Measurements from ENCODE around the gene FNDC10. TPM values are rescaled to one million over a fixed set of nuclear protein-coding genes. Genes with fewer than 3 reads are reported as not detected.

FNDC10 gene
- total RNA-seq, 2 experiments from 2014 or later = 1.7 to 1.9 TPM

GRCh38 chr1:1614204-1614953 lies 14.4 kb upstream of the FNDC10 start:
- ATAC-seq = peak; percentile 20
- peaks cover 12% of the 10 kb centered on the region for H3K36me3 Mint-ChIP-seq (ENCODE audit: low read depth)
- H3K4me3 Mint-ChIP-seq = peak overlapping the region; percentile 96
- H3K9me3 Mint-ChIP-seq (ENCODE audit: low read depth) = no peaks in the 10 kb centered on the region
- CTCF ChIA-PET = interaction anchor here (0.5 to 1.5 kb wide), 8 partner anchors 14 to 143 kb away, joined by 3 to 5 read pairs (median 3); no protein-coding TSS in a partner anchor
- H3K27ac Mint-ChIP-seq = peak overlapping the region; percentile 95
- POLR2A ChIA-PET = interaction anchor here (0.6 to 3.0 kb wide), 4 partner anchors 15 to 912 kb away, joined by 3 to 17 read pairs (median 4); no protein-coding TSS in a partner anchor
- peaks cover 24% of the 10 kb centered on the region for H3K4me1 Mint-ChIP-seq
- no peaks in the 10 kb centered on the region for H3K27me3 Mint-ChIP-seq
- intact Hi-C loops (cut with DNase I, micrococcal nuclease) = loop anchor here in 1 of 2 experiments (1.0 to 10.0 kb wide), 4 partner anchors 14 to 798 kb away; partner anchors contain the start of genes FNDC10, PEX10 and UBE2J2
- DNase-seq = peak; percentile 81

- H3K4me1 Mint-ChIP-seq = peaks cover 24% of the 10 kb centered on the region
- H3K9me3 Mint-ChIP-seq (ENCODE audit: low read depth) = no peaks in the 10 kb centered on the region
- CTCF ChIA-PET = interaction anchor here (0.6 to 1.1 kb wide), 4 partner anchors 15 to 36 kb away, joined by 3 to 4 read pairs (median 3); no protein-coding TSS in a partner anchor
- no peaks in the 10 kb centered on the region for H3K27me3 Mint-ChIP-seq
- ATAC-seq = no peak
- peaks cover 12% of the 10 kb centered on the region for H3K36me3 Mint-ChIP-seq (ENCODE audit: low read depth)
- H3K27ac Mint-ChIP-seq = peak overlapping the region; percentile 95
- DNase-seq = no peak
- peak overlapping the region; percentile 96 for H3K4me3 Mint-ChIP-seq
- intact Hi-C loops (cut with DNase I, micrococcal nuclease) = loop anchor here in 1 of 2 experiments (1.0 to 10.0 kb wide), 4 partner anchors 13 to 799 kb away; partner anchors contain the start of genes FNDC10, PEX10 and UBE2J2
- POLR2A ChIA-PET = interaction anchor here (1.0 to 3.0 kb wide), 2 partner anchors 16 to 42 kb away, joined by 4 to 17 read pairs; no protein-coding TSS in a partner anchor
These were observed 13.7 kb upstream of the FNDC10 start for GRCh38 chr1:1613509-1614082.

GRCh38 chr1:1612104-1612400 lies 12.1 kb upstream of the FNDC10 start:
- intact Hi-C loops (cut with DNase I, micrococcal nuclease) = loop anchor here in 1 of 2 experiments (10.0 kb wide), 1 partner anchor 337 kb away; the partner anchor contains the start of gene UBE2J2
- Mint-ChIP-seq H3K27ac (peak overlapping the region; percentile 20), H3K4me1 (peaks cover 24% of the 10 kb centered on the region), H3K4me3 (no peak overlapping the region), H3K9me3 (ENCODE audit: low read depth) (no peaks in the 10 kb centered on the region), H3K36me3 (ENCODE audit: low read depth) (peaks cover 12% of the 10 kb centered on the region), H3K27me3 (no peaks in the 10 kb centered on the region)
- POLR2A ChIA-PET = no interaction called here
- CTCF ChIA-PET = no interaction called here
- DNase-seq (no peak), ATAC-seq (no peak)

- intact Hi-C loops (cut with DNase I, micrococcal nuclease) = loop anchor here in 1 of 2 experiments (10.0 kb wide), 1 partner anchor 336 kb away; the partner anchor contains the start of gene UBE2J2
- no peaks in the 10 kb centered on the region for H3K27me3 Mint-ChIP-seq
- DNase-seq (no peak), ATAC-seq (no peak)
- peaks cover 27% of the 10 kb centered on the region for H3K4me1 Mint-ChIP-seq
- H3K4me3 Mint-ChIP-seq = no peak overlapping the region
- H3K9me3 Mint-ChIP-seq (ENCODE audit: low read depth) = no peaks in the 10 kb centered on the region
- POLR2A ChIA-PET = no interaction called here
- CTCF ChIA-PET = interaction anchor here (1.2 kb wide), 1 partner anchor 51 kb away, joined by 3 read pairs; no protein-coding TSS in a partner anchor
- no peak overlapping the region for H3K27ac Mint-ChIP-seq
- peaks cover 12% of the 10 kb centered on the region for H3K36me3 Mint-ChIP-seq (ENCODE audit: low read depth)
These were observed 10.9 kb upstream of the FNDC10 start for GRCh38 chr1:1610796-1611195.

- ChIA-PET CTCF (interaction anchor here (1.0 to 1.2 kb wide), 2 partner anchors 50 to 211 kb away, joined by 3 read pairs; partner anchors contain the start of gene CCNL2), POLR2A (no interaction called here)
- Mint-ChIP-seq H3K27ac (no peak overlapping the region), H3K27me3 (no peaks in the 10 kb centered on the region), H3K4me1 (peaks cover 27% of the 10 kb centered on the region), H3K36me3 (ENCODE audit: low read depth) (peaks cover 12% of the 10 kb centered on the region), H3K4me3 (no peak overlapping the region), H3K9me3 (ENCODE audit: low read depth) (no peaks in the 10 kb centered on the region)
- no peak for DNase-seq
- no peak for ATAC-seq
- intact Hi-C loops (cut with DNase I, micrococcal nuclease) = loop anchor here in 1 of 2 experiments (10.0 kb wide), 1 partner anchor 335 kb away; the partner anchor contains the start of gene UBE2J2
These were observed 10.0 kb upstream of the FNDC10 start for GRCh38 chr1:1609822-1610485.

- ATAC-seq (no peak), DNase-seq (no peak)
- Mint-ChIP-seq H3K9me3 (ENCODE audit: low read depth) (no peaks in the 10 kb centered on the region), H3K27ac (no peak overlapping the region), H3K4me1 (peaks cover 11% of the 10 kb centered on the region), H3K27me3 (no peaks in the 10 kb centered on the region), H3K36me3 (ENCODE audit: low read depth) (no peaks in the 10 kb centered on the region), H3K4me3 (no peak overlapping the region)
- intact Hi-C loops (cut with DNase I, micrococcal nuclease) = no loop called here
- ChIA-PET POLR2A (no interaction called here), CTCF (interaction anchor here (1.0 kb wide), 1 partner anchor 8 kb away, joined by 3 read pairs; no protein-coding TSS in a partner anchor)
These were observed 6.3 kb upstream of the FNDC10 start for GRCh38 chr1:1606232-1606631.

GRCh38 chr1:1605724-1606123 lies 5.8 kb upstream of the FNDC10 start:
- intact Hi-C loops (cut with DNase I, micrococcal nuclease) = no loop called here
- Mint-ChIP-seq H3K9me3 (ENCODE audit: low read depth) (no peaks in the 10 kb centered on the region), H3K27ac (no peak overlapping the region), H3K4me3 (no peak overlapping the region), H3K36me3 (ENCODE audit: low read depth) (no peaks in the 10 kb centered on the region), H3K27me3 (no peaks in the 10 kb centered on the region), H3K4me1 (peaks cover 11% of the 10 kb centered on the region)
- ChIA-PET POLR2A (no interaction called here), CTCF (no interaction called here)
- ATAC-seq (no peak), DNase-seq (no peak)

GRCh38 chr1:1605034-1605591 lies 5.2 kb upstream of the FNDC10 start:
- H3K4me1 Mint-ChIP-seq = peaks cover 11% of the 10 kb centered on the region
- H3K36me3 Mint-ChIP-seq (ENCODE audit: low read depth) = no peaks in the 10 kb centered on the region

GRCh38 chr1:1604374-1605033 lies 4.6 kb upstream of the FNDC10 start:
- DNase-seq (no peak), ATAC-seq (no peak)
- ChIA-PET POLR2A (no interaction called here), CTCF (no interaction called here)
- Mint-ChIP-seq H3K4me1 (peaks cover 11% of the 10 kb centered on the region), H3K27me3 (no peaks in the 10 kb centered on the region), H3K9me3 (ENCODE audit: low read depth) (no peaks in the 10 kb centered on the region), H3K4me3 (no peak overlapping the region), H3K36me3 (ENCODE audit: low read depth) (no peaks in the 10 kb centered on the region), H3K27ac (no peak overlapping the region)
- intact Hi-C loops (cut with DNase I, micrococcal nuclease) = no loop called here

More at GRCh38 chr1:1605034-1605591, 5.2 kb upstream of the FNDC10 start:
- Mint-ChIP-seq H3K9me3 (ENCODE audit: low read depth) (no peaks in the 10 kb centered on the region), H3K4me3 (no peak overlapping the region), H3K27ac (no peak overlapping the region), H3K27me3 (no peaks in the 10 kb centered on the region)
- intact Hi-C loops (cut with DNase I, micrococcal nuclease) = no loop called here
- ChIA-PET POLR2A (no interaction called here), CTCF (no interaction called here)
- ATAC-seq = peak; percentile 21
- DNase-seq = no peak

GRCh38 chr1:1603671-1604373 lies 3.9 kb upstream of the FNDC10 start:
- ChIA-PET POLR2A (no interaction called here), CTCF (no interaction called here)
- intact Hi-C loops (cut with DNase I, micrococcal nuclease) = no loop called here
- DNase-seq (no peak), ATAC-seq (no peak)
- no peaks in the 10 kb centered on the region for H3K9me3 Mint-ChIP-seq (ENCODE audit: low read depth)
- no peaks in the 10 kb centered on the region for H3K36me3 Mint-ChIP-seq (ENCODE audit: low read depth)
- no peak overlapping the region for H3K27ac Mint-ChIP-seq
- H3K4me3 Mint-ChIP-seq = no peak overlapping the region
- H3K27me3 Mint-ChIP-seq = peaks cover 4% of the 10 kb centered on the region
- peaks cover 14% of the 10 kb centered on the region for H3K4me1 Mint-ChIP-seq

All from activated CD4-positive, alpha-beta T cell treated with anti-CD3 and anti-CD28 coated beads for 36 hours (primary cell).